Transverse colon (tissue), 4 donors: ENCODE measurements around the gene CDKN2C.

Experiments
- EP300 ChIP-seq: sonication (generic); formaldehyde crosslinking; IDR thresholded peaks from one replicate; pipeline ENCODE4 v1.6.1; 2017; ENCODE audit warnings: antibody characterized with exemption, low read depth
- POLR2A ChIP-seq: fragments of 450-650 bp; IDR thresholded peaks from one replicate; pipeline ENCODE4 v1.6.1; 2016; ENCODE audit warnings: antibody characterized with exemption, mild to moderate bottlenecking, moderate library complexity
- POLR2AphosphoS5 ChIP-seq, 3 donors: sonication (generic); formaldehyde crosslinking; IDR thresholded peaks; one replicate each; pipeline ENCODE4 v1.6.1; 2016; ENCODE audit warnings: antibody characterized with exemption in 3 of 3
- TF ChIP-seq, protein P1 (sequence below), 5 experiments: fragments of 200-600 bp in 3 of 5; fragments of 450-650 bp in 2 of 5; sonication (generic) in 3 of 5; IDR thresholded peaks; 1 replicate in 2 of 5; 2 replicates in 3 of 5; pipeline ENCODE4 v1.5.1; 2016 to 2017; ENCODE audit warnings: antibody characterized with exemption in 5 of 5, inconsistent platforms in 3 of 5, mild to moderate bottlenecking in 2 of 5, moderate library complexity in 1 of 5

DNA sequence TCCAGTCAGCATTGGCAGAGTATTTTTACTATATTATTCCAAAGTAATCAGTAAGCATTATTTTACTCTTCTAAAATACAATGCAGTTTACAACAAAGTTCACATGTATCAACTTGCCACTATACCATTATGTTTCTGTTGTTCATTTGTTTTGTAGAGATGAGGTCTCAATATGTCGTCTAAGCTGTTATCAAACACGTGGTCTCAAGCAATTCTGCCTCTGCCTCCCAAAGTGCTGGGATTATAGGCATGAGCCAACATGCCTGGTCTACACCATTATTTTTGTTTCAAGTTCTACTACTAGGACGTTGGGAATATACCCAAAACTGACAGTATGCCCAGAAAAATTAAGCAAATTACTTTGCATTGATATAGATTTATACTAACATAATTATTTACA is 29.8 kb upstream of the CDKN2C start:
- TF ChIP-seq, protein P1, sequence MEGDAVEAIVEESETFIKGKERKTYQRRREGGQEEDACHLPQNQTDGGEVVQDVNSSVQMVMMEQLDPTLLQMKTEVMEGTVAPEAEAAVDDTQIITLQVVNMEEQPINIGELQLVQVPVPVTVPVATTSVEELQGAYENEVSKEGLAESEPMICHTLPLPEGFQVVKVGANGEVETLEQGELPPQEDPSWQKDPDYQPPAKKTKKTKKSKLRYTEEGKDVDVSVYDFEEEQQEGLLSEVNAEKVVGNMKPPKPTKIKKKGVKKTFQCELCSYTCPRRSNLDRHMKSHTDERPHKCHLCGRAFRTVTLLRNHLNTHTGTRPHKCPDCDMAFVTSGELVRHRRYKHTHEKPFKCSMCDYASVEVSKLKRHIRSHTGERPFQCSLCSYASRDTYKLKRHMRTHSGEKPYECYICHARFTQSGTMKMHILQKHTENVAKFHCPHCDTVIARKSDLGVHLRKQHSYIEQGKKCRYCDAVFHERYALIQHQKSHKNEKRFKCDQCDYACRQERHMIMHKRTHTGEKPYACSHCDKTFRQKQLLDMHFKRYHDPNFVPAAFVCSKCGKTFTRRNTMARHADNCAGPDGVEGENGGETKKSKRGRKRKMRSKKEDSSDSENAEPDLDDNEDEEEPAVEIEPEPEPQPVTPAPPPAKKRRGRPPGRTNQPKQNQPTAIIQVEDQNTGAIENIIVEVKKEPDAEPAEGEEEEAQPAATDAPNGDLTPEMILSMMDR (IDR thresholded peaks at IDR 0.05): no peak
- TF ChIP-seq POLR2A (no peak), EP300 (no peak), POLR2AphosphoS5 (IDR thresholded peaks at IDR 0.05) (no peak)
